HG03469 (cell line): ENCODE measurements around the gene SGTA.
A peak's percentile ranks its signal among the peaks of the same experiment; 100 is the strongest.
"Not testable (repeated sequence)": the region's sequence is repeated elsewhere in the genome, so short reads cannot be mapped to it uniquely, and the experiment has no call there.

ENCODE experiments used
- ATAC-seq: cut with Tn5 transposase; IDR thresholded peaks from one replicate; pipeline ENCODE4 v1.9.1; 2021; ENCODE audit warnings: mild to moderate bottlenecking, moderate library complexity, moderate number of reproducible peaks; ENCODE audit not compliant: unreplicated experiment

SGTA gene, protein sequence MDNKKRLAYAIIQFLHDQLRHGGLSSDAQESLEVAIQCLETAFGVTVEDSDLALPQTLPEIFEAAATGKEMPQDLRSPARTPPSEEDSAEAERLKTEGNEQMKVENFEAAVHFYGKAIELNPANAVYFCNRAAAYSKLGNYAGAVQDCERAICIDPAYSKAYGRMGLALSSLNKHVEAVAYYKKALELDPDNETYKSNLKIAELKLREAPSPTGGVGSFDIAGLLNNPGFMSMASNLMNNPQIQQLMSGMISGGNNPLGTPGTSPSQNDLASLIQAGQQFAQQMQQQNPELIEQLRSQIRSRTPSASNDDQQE

DNA sequence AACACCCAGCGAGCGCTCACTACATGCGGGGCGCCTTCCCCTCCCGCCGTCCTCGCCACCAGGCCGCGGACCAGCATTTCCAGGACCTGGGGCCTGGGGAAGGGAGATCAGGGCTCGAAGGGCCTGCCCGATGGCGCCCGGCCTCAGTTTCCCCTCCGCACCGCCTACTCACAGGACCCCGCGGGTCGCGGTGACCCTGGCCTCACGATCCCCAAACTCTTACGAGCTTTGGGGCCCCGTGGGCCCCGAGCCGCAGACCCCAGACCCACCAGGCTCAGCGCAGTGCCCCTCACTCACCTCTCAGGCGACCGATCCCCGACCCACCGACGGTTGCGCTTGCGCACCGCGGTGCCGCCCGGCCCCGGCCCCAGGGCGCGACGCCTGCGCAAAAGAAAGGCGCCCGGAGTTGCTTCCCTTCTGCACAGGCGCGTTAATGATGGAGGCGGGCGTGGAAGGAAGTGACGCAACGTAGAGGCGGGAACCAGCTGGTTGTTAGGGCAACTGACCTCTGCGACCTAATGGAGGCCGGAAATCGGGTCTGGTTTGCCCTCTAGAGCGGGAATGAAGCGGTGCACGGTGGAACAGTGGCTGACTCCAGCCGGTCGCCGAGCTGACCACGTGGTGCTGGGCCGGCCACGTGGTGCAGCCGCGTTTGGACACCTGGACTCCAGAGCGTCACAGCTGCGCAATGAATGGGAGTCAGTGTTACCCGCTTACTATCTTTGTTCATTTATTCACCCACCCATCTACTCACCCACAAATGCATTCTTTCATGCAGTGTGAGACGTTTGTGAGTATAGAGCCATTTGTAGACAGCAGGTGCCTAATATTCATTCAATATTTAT, at the start of gene SGTA:
SGTA (minus strand) TSS at position 338 of the 845 bp plus-strand sequence. CDS start 14,205 bp downstream, outside the sequence.
- peak; percentile 47 for ATAC-seq

DNA sequence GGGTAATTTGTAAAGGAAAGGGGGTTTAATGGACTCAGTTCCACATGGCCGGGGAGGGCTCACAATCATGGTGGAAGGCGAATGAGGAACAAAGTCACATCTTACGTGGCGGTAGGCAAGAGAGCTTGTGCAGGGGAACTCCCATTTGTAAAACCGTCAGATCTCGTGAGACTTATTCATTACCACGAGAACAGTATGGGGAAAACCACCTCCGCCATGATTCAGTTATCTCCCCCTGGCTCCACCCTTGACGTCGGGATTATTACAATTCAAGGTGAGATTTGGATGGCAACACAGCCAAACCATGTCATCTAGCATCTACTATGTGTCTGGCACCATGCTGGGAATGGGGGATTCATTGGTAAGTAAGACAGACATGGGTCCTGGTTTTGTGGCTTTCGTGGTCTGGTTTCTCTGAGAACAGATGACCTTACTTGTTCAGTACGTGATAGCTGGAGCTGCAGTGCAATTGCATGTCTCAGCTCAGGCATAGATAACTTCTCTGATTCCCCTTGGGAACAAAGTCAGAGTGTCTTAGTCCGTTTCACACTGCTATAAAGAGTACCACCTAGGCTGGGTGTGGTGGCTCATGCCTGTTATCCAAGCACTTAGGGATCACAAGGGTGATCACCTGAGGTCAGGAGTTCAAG, 44.9 kb upstream of the SGTA start:
- no peak for ATAC-seq

DNA sequence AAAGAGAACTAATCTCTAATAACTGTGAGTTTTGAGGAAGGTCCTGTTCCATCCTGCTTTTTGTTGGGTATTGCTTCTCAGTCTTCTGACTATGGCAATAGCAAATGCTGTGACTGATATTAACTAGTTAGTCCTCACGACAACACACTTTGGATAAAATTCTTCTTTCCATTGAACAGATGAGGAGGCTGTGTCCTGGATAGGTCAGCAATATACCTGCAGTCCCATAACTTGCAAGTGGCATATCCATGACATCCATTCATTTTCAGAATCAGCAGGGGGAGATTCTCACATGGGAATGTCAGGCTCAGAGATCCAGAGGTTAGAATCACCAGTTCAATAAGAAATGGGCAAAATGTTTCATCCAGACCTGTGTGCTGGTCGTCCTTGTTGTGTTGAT, 43.9 kb upstream of the SGTA start:
- no peak for ATAC-seq

- no peak for ATAC-seq
These were observed 41.1 kb upstream of the SGTA start for GRCh38 chr19:2824129-2824528.

- no peak for ATAC-seq
These were observed 40.6 kb upstream of the SGTA start for GRCh38 chr19:2823646-2824045.

DNA sequence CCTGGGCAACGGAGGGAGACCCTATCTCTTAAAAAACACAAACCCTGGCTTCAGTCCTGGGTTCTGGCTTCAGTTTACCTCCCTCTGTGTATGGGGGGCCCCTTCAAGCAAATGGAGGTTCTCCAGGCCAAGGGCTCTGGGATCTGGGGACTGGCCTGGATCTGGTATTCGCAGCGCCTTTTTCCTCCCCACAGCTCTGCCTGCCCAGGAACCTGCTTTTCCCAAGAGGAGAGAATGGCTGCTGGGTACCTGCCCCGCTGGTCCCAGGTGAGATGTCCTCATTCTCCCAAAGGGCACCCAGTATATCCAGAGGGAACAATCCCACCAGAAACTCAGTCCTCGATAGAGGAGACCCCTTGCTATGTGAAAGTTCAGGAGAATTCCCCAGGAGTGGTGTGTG, 39.8 kb upstream of the SGTA start:
- ATAC-seq, result no peak

DNA sequence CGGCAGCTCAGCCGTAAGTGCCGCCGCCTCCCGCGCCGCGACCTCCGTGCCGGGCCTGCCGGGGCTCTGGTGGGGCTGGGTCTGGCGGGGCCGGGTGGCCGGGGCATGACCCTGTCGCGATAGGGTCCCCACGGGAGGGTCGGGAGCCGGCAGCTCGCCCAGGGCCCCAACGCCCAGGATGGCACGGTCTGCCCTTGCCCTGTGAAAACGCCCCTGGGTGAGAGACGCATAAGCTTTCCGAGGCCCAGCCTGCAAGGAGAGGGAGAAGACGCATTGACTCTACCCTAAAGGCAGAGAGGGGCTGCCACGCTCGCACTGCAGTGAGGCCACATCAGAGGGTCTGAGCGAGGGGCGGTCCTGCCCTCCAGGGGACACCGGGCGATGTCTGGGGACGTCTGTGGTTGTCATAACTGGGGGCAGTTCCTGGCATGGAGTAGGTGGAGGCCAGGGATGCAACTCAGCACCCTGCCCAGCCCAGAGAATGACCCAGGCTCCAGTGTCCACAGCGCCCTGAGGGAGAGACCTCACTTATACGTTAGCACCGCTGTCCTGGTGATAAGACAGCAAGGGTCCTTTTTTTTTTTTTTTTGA, 37.1 kb upstream of the SGTA start:
- no peak for ATAC-seq

GRCh38 chr19:2819540-2820111, 36.6 kb upstream of the SGTA start, which contains the start of gene ZNF554:
Gene ZNF554, plus strand, starts transcription at chr19:2819868. Its CDS starts 204 bp downstream, at chr19:2820072.
- peak; percentile 53 for ATAC-seq

DNA sequence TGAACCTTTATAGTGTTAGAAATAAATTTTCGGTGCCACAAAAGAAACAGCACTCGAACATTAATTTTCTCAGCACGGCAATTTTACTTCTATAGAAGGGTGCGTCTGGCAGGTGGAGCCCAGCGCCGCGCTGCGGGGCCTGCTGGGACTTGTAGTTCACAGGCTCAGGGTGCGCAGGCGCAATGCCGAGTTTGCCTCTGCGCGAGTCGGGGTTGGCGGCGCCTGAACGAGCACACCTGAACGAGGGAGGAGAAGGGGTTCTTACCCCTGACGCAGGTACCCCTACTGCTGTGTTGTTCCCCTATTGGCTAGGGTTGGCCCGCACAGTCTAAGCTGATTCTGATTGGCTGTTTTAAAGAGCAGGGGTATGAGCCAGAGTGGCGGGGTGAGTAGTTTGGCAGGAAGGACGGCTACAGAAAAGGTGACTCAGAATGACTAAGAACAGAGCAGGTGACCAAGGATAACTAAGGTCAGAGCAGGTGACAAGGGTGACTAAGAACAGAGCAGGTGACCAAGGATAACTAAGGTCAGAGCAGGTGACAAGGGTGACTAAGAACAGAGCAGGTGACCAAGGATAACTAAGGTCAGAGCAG, 34.3 kb upstream of the SGTA start:
- not testable (repeated sequence) for ATAC-seq

DNA sequence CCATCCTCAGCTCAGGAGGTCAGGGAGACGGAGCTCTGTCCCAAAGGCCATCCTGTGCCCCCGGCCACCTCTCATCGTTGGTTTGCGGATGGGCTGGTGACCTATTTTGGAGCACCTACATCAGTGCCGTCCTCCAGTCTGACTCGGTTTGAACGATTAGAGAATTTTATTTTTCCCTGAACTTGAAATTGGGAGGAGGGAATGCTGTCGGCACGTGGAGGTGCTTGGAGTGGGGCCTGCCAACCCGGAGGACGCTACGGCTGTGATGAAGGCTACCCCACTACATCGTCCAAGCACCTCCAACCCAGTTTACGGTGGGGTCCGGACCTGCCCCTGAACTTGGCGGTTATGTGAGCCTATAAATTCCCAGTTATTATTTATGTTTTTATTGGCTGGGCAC, 33.6 kb upstream of the SGTA start:
- ATAC-seq, result no peak

DNA sequence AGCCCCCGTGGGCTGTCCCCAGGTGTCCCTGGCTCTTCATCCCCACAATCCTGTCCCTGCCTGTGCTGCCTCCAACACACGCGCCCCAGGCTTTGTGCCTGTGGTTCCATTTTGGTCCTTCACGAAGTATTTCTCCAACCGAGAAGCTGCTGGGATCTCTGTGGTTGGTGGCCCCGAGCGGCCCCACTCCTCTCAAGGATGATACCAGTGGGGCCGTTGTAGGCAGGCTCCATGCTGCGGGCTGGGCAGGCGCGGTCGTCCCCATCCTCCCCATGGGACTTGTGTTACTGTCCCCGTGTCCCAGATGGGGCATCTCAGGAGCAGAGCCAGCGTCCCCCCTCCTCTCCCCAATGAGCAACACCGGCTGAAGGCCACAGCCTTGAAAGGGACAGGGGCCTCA, 32.9 kb upstream of the SGTA start:
- no peak for ATAC-seq

- no peak for ATAC-seq
These were observed 32.1 kb upstream of the SGTA start for GRCh38 chr19:2815191-2815614.

- no peak for ATAC-seq
These were observed 31.4 kb upstream of the SGTA start for GRCh38 chr19:2814426-2814825.

GRCh38 chr19:2813235-2814160, 30.4 kb upstream of the SGTA start:
- no peak for ATAC-seq

DNA sequence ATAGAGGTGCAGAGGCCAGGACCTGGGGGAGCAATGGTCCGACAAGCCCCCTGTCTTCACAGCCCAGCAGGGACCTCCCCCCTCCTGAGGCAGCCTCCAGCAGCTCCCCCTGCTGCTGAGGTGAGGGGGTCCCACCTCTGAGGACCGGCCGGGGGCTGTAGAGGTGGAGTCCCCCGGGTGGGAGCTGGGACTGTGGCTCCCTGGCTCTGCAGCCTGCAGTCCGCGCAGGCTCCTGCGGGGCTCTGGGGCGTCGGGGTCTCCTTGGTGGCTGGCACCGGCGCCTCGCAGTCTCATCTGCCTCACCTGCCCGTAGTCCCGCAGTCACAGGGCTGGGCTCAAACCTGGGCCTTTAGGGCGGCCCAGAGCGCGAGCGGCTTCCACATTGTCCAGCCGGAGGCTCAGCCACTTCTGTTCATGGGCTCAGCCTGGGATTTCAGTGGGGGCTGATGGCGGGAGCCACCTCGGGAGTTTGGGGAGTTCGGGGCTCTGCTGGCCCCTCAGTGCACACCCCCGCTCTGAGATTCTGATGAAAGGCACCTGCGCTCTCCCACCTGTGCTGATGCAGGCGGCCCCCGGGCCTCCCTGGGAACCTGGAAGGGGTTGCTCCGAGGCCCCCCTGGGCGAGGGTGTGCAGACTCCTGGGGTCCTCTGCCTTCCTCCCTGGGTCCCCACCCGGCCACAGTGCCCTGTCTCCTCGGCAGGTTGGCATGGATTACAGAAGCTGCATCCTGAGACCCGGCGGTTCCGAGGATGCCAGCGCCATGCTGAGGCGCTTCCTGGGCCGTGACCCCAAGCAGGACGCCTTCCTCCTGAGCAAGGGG, 29.6 kb upstream of the SGTA start:
- ATAC-seq, result no peak

DNA sequence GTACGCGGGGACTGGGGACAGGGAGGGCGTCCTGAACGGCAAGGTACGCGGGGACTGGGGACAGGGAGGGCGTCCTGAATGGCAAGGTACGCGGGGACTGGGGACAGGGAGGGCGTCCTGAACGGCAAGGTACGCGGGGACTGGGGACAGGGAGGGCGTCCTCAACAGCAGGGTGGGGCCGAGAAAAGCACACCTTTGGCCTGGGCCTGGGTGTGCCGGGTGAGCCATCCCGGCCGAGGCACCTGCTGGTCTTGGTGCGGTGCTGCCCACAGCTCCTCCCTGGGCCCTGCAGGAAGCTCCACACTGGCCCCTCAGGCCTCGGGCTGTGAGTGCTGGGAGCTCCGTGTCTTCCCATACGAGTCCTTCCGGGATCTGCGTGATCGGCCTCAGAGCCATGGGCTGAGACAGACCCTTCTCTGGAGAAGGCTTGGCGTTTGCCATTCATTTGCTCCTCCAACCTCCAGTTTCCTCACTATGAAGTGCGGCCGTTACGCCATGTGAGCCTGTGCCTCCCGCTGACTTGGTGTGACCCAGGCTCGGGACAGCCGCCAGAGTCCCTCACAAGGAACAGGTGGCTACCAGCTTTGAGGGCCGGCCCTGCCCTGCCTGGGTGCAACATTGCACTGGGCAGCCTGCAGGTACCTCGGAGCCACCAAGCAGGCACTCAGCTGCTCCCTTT, 28.8 kb upstream of the SGTA start:
- ATAC-seq, result no peak

GRCh38 chr19:2811221-2811722, 28.2 kb upstream of the SGTA start:
- no peak for ATAC-seq
